A549 (cell line): ENCODE measurements around the gene ARHGEF28.

Source experiments
- CEBPB ChIP-seq, 2 experiments: fragments of >200 bp in 1 of 2; sonication (Bioruptor Twin) in 1 of 2; formaldehyde crosslinking in 1 of 2; IDR thresholded peaks; 2 replicates each; pipeline ENCODE4 v1.6.1; 2012 to 2016
- CHD2 ChIP-seq: fragments of 150-350 bp; IDR thresholded peaks from 2 replicates; pipeline ENCODE4 v1.6.1; 2014; ENCODE audit warnings: low read length; ENCODE audit not compliant: partially characterized antibody
- JUN ChIP-seq, 2 experiments: fragments of >200 bp; sonication (Bioruptor Twin); formaldehyde crosslinking; IDR thresholded peaks; 2 replicates in 1 of 2; 3 replicates in 1 of 2; pipeline ENCODE4 v1.6.1; 2016 to 2017
- POLR2A ChIP-seq: IDR thresholded peaks from 2 replicates; pipeline ENCODE4 v1.6.1; 2012; ENCODE audit warnings: mild to moderate bottlenecking, low read length
- RNF2 ChIP-seq: fragments of 200-600 bp; sonication (generic); IDR thresholded peaks from 2 replicates; pipeline ENCODE4 v1.6.1; 2016; ENCODE audit warnings: low read depth, mild to moderate bottlenecking, antibody characterized with exemption, moderate library complexity, borderline replicate concordance
- TF ChIP-seq, protein P1 (sequence below): fragments of >200 bp; sonication (Bioruptor Twin); formaldehyde crosslinking; IDR thresholded peaks from 3 replicates; pipeline ENCODE4 v1.5.1; 2016
- TF ChIP-seq, protein P2 (sequence below): fragments of 450-650 bp; IDR thresholded peaks from 2 replicates; pipeline ENCODE4 v1.6.1; 2014; ENCODE audit warnings: antibody characterized with exemption

DNA sequence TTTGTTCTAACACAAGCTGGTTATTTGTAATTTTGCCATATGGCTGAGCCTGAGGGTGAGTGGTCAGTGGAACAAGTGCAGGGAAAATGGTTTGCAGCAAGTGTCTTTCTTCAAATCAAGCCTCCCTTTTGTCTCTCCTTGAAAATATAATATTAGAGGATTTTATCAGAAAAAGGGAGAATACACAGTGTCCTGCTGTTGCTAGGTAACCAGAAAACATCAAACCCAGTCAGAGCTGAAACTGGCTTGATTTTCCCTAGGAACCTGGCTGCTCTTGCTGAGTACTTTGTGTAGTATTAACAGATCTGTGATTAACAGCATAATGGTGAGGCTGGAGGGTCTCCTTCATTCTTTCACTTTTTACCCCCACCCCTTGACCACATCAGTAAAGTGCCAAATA lies 314.0 kb downstream of the ARHGEF28 start:
- TF ChIP-seq CHD2: no peak
- TF ChIP-seq, protein P1, sequence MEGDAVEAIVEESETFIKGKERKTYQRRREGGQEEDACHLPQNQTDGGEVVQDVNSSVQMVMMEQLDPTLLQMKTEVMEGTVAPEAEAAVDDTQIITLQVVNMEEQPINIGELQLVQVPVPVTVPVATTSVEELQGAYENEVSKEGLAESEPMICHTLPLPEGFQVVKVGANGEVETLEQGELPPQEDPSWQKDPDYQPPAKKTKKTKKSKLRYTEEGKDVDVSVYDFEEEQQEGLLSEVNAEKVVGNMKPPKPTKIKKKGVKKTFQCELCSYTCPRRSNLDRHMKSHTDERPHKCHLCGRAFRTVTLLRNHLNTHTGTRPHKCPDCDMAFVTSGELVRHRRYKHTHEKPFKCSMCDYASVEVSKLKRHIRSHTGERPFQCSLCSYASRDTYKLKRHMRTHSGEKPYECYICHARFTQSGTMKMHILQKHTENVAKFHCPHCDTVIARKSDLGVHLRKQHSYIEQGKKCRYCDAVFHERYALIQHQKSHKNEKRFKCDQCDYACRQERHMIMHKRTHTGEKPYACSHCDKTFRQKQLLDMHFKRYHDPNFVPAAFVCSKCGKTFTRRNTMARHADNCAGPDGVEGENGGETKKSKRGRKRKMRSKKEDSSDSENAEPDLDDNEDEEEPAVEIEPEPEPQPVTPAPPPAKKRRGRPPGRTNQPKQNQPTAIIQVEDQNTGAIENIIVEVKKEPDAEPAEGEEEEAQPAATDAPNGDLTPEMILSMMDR: no peak
- no peak for TF ChIP-seq JUN (IDR thresholded peaks at IDR 0.05)
- no peak for TF ChIP-seq RNF2
- TF ChIP-seq POLR2A: no peak
- no peak for TF ChIP-seq CEBPB (IDR thresholded peaks at IDR 0.05)
- TF ChIP-seq, protein P2, sequence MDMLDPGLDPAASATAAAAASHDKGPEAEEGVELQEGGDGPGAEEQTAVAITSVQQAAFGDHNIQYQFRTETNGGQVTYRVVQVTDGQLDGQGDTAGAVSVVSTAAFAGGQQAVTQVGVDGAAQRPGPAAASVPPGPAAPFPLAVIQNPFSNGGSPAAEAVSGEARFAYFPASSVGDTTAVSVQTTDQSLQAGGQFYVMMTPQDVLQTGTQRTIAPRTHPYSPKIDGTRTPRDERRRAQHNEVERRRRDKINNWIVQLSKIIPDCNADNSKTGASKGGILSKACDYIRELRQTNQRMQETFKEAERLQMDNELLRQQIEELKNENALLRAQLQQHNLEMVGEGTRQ: no peak
